GM19099 (cell line): ENCODE data around the gene SALL1.

Experiments
- POLR2A ChIP-seq: IDR thresholded peaks from 3 replicates; pipeline ENCODE4 v1.6.1; 2011; ENCODE audit warnings: low read depth; ENCODE audit not compliant: insufficient read length; ENCODE audit errors: extremely low read depth

Gene SALL1

GRCh38 chr16:51137097-51137496 is 14.0 kb downstream of the SALL1 start:
- TF ChIP-seq POLR2A: no peak

DNA sequence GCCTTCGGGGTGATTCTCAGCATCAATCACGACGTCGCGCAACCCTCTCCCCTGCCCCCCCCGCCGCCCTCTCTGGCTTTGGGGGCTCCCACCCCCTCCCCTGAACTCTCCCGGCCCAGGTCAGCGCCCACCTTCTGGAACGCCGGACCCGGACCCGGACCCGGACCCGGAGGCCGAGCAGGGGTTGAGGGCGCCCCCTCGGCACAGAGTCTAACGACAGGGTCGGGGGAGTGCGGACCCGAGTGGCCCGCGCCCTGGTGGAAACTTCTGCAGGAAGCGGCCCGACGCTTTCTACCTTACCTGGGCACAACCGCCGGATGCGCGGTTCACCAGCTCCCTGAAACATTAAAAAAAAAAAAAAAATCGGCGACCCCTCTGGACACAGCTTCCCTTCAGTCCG is 16.2 kb downstream of the SALL1 start:
- TF ChIP-seq POLR2A: no peak

GRCh38 chr16:51134269-51134812 is 16.7 kb downstream of the SALL1 start:
- no peak for TF ChIP-seq POLR2A

DNA sequence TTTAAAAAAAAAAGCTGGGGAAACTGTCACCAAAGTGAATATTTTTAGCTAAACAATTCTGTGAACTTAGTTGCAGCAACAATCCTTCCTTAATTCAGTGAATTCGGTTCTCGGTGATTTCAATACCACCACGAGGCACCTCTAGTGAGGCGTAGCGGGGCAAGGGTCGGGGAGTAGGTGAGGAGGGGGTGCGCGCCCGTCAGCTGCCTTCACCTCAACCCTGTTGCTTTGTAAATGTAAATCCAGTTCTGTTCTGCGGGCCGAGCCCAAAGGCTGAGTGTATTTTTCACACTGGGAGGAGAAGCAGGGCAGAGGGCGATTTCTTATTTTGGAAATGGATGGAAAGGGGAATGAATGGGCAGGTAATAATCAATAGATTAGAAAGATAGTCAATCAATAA is 17.4 kb downstream of the SALL1 start:
- TF ChIP-seq POLR2A: no peak

DNA sequence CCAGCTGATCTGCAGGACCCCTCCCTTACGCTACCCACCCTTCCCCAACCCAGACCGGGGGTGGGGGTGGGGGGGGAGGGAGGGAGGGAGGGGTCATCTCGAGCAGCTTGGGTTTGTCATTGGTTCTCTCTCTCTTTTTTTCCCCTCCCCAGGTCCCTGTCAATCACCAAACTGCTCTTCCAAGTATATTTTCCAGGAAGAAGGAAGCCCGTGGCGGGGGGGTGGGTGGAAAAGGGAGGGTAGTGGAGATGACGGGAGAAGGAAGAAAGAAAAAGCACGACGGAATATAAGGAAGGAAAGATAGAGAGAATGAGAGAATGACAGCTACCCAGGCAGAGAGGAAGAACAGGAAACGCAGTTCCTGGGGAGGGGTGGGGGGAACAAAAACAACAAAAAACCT is 17.9 kb downstream of the SALL1 start:
- TF ChIP-seq POLR2A: no peak

GRCh38 chr16:51132490-51133115 is 18.5 kb downstream of the SALL1 start:
- no peak for TF ChIP-seq POLR2A

DNA sequence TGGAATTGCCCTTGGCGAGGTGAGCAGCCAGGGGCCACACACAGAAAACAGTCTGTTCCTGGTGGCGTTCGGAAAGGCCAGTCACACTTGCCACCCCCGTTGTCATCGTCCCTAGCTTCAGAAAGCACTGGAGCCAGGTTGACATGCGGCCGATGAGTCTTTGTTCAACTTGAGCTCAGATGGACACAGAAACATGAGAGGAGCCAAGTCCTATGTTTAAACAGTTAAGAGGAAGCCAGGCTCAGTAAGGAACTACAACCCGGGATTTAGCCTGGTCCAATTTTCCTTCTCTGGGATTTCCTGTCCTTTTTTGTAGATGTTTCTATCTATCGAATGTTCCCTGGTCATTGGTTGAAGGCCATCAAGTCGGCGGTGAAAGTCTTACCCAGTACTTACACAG is 19.5 kb downstream of the SALL1 start:
- no peak for TF ChIP-seq POLR2A

DNA sequence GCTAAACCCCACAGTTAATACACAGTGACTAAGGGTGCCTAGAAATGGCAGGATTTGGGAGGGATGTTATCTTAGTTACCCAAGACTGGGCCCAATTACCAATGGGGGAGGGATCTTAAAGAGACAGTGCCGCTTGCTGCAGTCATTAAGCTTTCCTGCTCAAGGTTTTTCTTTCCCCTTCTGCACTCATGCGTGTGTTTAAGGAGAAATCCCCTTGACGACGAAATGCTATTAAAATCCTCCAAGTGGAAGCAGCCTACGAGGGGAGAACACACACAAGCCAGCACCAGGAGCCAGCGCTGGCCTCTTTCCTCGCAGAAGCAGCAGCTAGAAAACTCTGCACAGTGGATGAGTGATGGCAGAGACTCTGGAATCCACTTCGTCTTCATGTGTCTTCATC is 22.0 kb downstream of the SALL1 start:
- no peak for TF ChIP-seq POLR2A

GRCh38 chr16:51125992-51126391 is 25.1 kb downstream of the SALL1 start:
- TF ChIP-seq POLR2A: no peak

GRCh38 chr16:51124896-51125295 is 26.2 kb downstream of the SALL1 start:
- TF ChIP-seq POLR2A: no peak

DNA sequence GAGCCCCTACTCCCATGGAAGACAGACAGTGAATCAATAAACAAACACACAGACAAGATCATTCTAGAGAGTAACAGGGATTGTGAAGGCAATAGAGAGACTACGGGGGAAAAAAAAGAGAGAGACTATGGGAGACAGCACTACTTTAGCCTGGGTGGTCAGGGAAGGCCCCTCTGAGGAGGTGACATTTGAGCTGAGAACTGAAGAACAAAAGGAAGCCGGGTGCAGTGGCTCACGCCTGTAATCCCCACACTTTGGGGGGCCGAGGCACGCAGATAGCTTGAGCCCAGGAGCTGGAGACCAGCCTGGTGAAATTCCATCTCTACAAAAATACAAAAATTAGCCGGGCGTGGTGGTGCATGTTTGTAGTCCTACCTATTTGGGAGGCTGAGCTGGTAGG is 29.2 kb downstream of the SALL1 start:
- TF ChIP-seq POLR2A: no peak

GRCh38 chr16:51120730-51121347 is 30.2 kb downstream of the SALL1 start:
- TF ChIP-seq POLR2A: no peak

DNA sequence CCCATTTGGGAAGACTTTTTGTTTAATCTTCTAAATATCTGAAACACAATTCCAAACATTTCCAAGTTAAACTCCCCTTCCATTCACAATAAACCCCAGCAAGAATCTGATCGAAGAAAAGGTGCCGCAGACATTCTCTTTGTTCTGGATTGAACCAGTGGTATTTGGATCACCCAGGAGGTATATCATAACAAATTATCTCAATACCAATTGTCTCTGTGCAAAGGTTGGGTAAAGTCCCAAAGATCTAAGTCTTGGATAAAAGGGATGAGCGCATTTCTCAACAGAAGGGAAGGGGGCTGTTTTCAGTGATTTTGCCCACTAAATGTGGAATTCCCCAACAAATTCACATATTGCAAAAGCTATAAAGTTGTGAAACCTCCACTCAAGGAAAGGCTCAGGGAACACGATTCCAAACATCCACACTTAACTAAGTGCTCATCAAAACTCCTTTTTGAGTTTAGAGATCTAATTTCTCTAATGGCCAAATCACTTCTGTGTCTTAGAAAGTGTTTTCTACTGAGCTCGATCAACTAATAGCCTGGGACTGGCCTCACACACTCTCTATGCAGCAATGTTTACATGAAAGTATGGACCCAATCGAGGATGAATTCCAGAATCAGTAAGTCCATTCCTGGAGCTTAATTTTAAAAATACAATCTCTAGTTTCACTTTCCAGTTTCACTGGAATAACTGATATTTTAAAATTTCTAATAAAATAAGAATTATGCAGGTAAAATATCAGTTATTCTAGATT is 30.9 kb downstream of the SALL1 start:
- no peak for TF ChIP-seq POLR2A

GRCh38 chr16:51119556-51119955 is 31.5 kb downstream of the SALL1 start:
- TF ChIP-seq POLR2A: no peak

GRCh38 chr16:51116353-51116752 is 34.7 kb downstream of the SALL1 start:
- TF ChIP-seq POLR2A: no peak

GRCh38 chr16:51114382-51114781 is 36.7 kb downstream of the SALL1 start:
- no peak for TF ChIP-seq POLR2A
